OCI-LY3 (cell line): Measurements from ENCODE around the gene RUNX2.

ENCODE experiments used
- H2AFZ ChIP-seq: fragments of 200-600, 300-600 bp; shearing (Covaris generic); 2 replicates; pipeline ENCODE4 v1.6.0; 2014; ENCODE audit warnings: antibody characterized with exemption, low read depth, low read length
- H3K27ac ChIP-seq: fragments of 200-600, 300-600 bp; sonication (generic); 2 replicates; pipeline ENCODE4 v1.5.1; 2014; ENCODE audit warnings: mild to moderate bottlenecking, low read length, moderate library complexity, mixed read lengths
- H3K27me3 ChIP-seq: fragments of 200-600, 300-600 bp; sonication (generic); 2 replicates; pipeline ENCODE4 v1.6.1; 2014; ENCODE audit warnings: low read depth, low read length, mixed read lengths
- H3K36me3 ChIP-seq: fragments of 200-600, 300-600 bp; sonication (generic); replicated peaks from 2 replicates; pipeline ENCODE3; 2014; ENCODE audit warnings: low read depth, low read length, mixed read lengths
- H3K4me1 ChIP-seq: fragments of 300-600, 200-600 bp; sonication (generic); 2 replicates; pipeline ENCODE4 v1.6.1; 2014; ENCODE audit warnings: low read length, mixed read lengths
- H3K4me2 ChIP-seq: fragments of 200-600, 300-600 bp; sonication (generic); 2 replicates; pipeline ENCODE4 v1.6.1; 2014; ENCODE audit warnings: low read length, mixed read lengths
- H3K4me3 ChIP-seq: fragments of 300-600, 200-600 bp; sonication (generic); 2 replicates; pipeline ENCODE4 v1.5.1; 2014; ENCODE audit warnings: antibody characterized with exemption, mild to moderate bottlenecking, low read length, moderate library complexity
- H3K79me2 ChIP-seq: fragments of 300-600, 200-600 bp; shearing (Covaris generic); 2 replicates; pipeline ENCODE4 v1.6.1; 2014; ENCODE audit warnings: mild to moderate bottlenecking, low read length, mixed read lengths
- H3K9ac ChIP-seq: fragments of 300-600, 200-600 bp; shearing (Covaris generic); 2 replicates; pipeline ENCODE4 v1.6.0; 2014; ENCODE audit warnings: mild to moderate bottlenecking, low read length, moderate library complexity
- H3K9me3 ChIP-seq: fragments of 200-600, 300-600 bp; shearing (Covaris generic); 2 replicates; pipeline ENCODE4 v1.6.1; 2014; ENCODE audit warnings: low read length, mixed read lengths; ENCODE audit not compliant: insufficient read depth
- H4K20me1 ChIP-seq: fragments of 200-600, 300-600 bp; sonication (generic); 2 replicates; pipeline ENCODE4 v1.6.1; 2016; ENCODE audit warnings: low read length, mixed read lengths; ENCODE audit not compliant: insufficient read depth
- CTCF ChIP-seq: fragments of 200-600, 300-600 bp; sonication (generic); IDR thresholded peaks from 2 replicates; pipeline ENCODE4 v1.5.1; 2014; ENCODE audit warnings: antibody characterized with exemption, low read length, low read depth
- EZH2phosphoT487 ChIP-seq: fragments of 200-600 bp; shearing (Covaris generic); IDR thresholded peaks from 2 replicates; pipeline ENCODE4 v1.6.1; 2018; ENCODE audit warnings: antibody characterized with exemption, mixed run types, low read depth

RUNX2 gene

GRCh38 chr6:45610374-45610773, 282.2 kb downstream of the RUNX2 start:
- H3K4me3 ChIP-seq: no peak overlapping the region
- no peaks in the 10 kb centered on the region for H3K79me2 ChIP-seq
- H3K27ac ChIP-seq: no peak overlapping the region
- no peak for TF ChIP-seq EZH2phosphoT487
- TF ChIP-seq CTCF: no peak
- no peaks in the 10 kb centered on the region for H3K9me3 ChIP-seq
- H3K36me3 ChIP-seq: no peaks in the 10 kb centered on the region
- no peak overlapping the region for H3K9ac ChIP-seq
- no peak overlapping the region for H3K4me2 ChIP-seq
- no peak overlapping the region for H2AFZ ChIP-seq
- H3K27me3 ChIP-seq: peaks cover 66% of the 10 kb centered on the region
- H3K4me1 ChIP-seq: 0 out of 2 replicates have a peak, but pooled peaks cover 5% of the 10 kb centered on the region
- H4K20me1 ChIP-seq: no peaks in the 10 kb centered on the region

- Histone ChIP-seq H3K27me3 (peaks cover 71% of the 10 kb centered on the region), H3K4me2 (no peak overlapping the region), H3K4me3 (no peak overlapping the region), H3K9ac (no peak overlapping the region), H4K20me1 (no peaks in the 10 kb centered on the region), H3K4me1 (0 out of 2 replicates have a peak, but pooled peaks cover 5% of the 10 kb centered on the region), H3K36me3 (no peaks in the 10 kb centered on the region), H3K27ac (no peak overlapping the region), H2AFZ (no peak overlapping the region), H3K9me3 (no peaks in the 10 kb centered on the region), H3K79me2 (no peaks in the 10 kb centered on the region)
- no peak for TF ChIP-seq CTCF
- TF ChIP-seq EZH2phosphoT487: no peak
Measured at GRCh38 chr6:45610832-45611231, 282.7 kb downstream of the RUNX2 start.

GRCh38 chr6:45611491-45611890, 283.4 kb downstream of the RUNX2 start:
- TF ChIP-seq EZH2phosphoT487: no peak
- TF ChIP-seq CTCF: no peak
- no peak overlapping the region for H2AFZ ChIP-seq
- H4K20me1 ChIP-seq: no peaks in the 10 kb centered on the region
- H3K9me3 ChIP-seq: no peaks in the 10 kb centered on the region
- H3K4me1 ChIP-seq: 0 out of 2 replicates have a peak, but pooled peaks cover 5% of the 10 kb centered on the region
- no peak overlapping the region for H3K4me3 ChIP-seq
- H3K79me2 ChIP-seq: no peaks in the 10 kb centered on the region
- H3K4me2 ChIP-seq: no peak overlapping the region
- no peak overlapping the region for H3K9ac ChIP-seq
- no peak overlapping the region for H3K27ac ChIP-seq
- H3K27me3 ChIP-seq: peaks cover 76% of the 10 kb centered on the region
- H3K36me3 ChIP-seq: no peaks in the 10 kb centered on the region

- Histone ChIP-seq H3K4me3 (no peak overlapping the region), H3K4me1 (no peaks in the 10 kb centered on the region)
Measured at GRCh38 chr6:45613656-45614055, 285.5 kb downstream of the RUNX2 start.

More at GRCh38 chr6:45613656-45614055, 285.5 kb downstream of the RUNX2 start:
- H3K4me2 ChIP-seq: no peak overlapping the region
- H3K27me3 ChIP-seq: peaks cover 63% of the 10 kb centered on the region
- no peaks in the 10 kb centered on the region for H3K79me2 ChIP-seq
- no peaks in the 10 kb centered on the region for H4K20me1 ChIP-seq
- no peak overlapping the region for H2AFZ ChIP-seq
- H3K36me3 ChIP-seq: no peaks in the 10 kb centered on the region
- H3K27ac ChIP-seq: no peak overlapping the region
- H3K9ac ChIP-seq: no peak overlapping the region
- TF ChIP-seq CTCF (no peak), EZH2phosphoT487 (no peak)
- H3K9me3 ChIP-seq: no peaks in the 10 kb centered on the region
